OCI-LY1 (cell line): ENCODE measurements around the gene GVQW3.

Experiments
- H2AFZ ChIP-seq: fragments of 200-600 bp; sonication (generic), shearing (Covaris generic); 2 replicates; pipeline ENCODE4 v1.6.0; 2014; ENCODE audit warnings: antibody characterized with exemption, mild to moderate bottlenecking, low read length
- H3F3A ChIP-seq: fragments of 200-600 bp; sonication (generic), shearing (Covaris generic); 2 replicates; pipeline ENCODE4 v1.6.0; 2014; ENCODE audit warnings: mild to moderate bottlenecking, antibody characterized with exemption, low read length, moderate library complexity; ENCODE audit not compliant: insufficient read depth
- H3K27ac ChIP-seq: fragments of 200-600 bp; sonication (generic); 2 replicates; pipeline ENCODE4 v1.5.1; 2014; ENCODE audit warnings: low read length, mixed run types, mild to moderate bottlenecking, low read depth; ENCODE audit not compliant: poor library complexity, severe bottlenecking
- H3K27me3 ChIP-seq: fragments of 200-600 bp; sonication (generic); 2 replicates; pipeline ENCODE4 v1.6.0; 2014; ENCODE audit warnings: antibody characterized with exemption, mild to moderate bottlenecking, low read length, moderate library complexity; ENCODE audit not compliant: insufficient read depth
- H3K36me3 ChIP-seq: fragments of 200-600 bp; sonication (generic); 2 replicates; pipeline ENCODE4 v1.6.1; 2014; ENCODE audit warnings: mild to moderate bottlenecking, antibody characterized with exemption, low read length, moderate library complexity, mixed read lengths; ENCODE audit not compliant: insufficient read depth
- H3K4me1 ChIP-seq: fragments of 200-600 bp; sonication (generic); 2 replicates; pipeline ENCODE4 v1.5.1; 2014; ENCODE audit warnings: mild to moderate bottlenecking, low read length, moderate library complexity; ENCODE audit not compliant: insufficient read depth, severe bottlenecking
- H3K4me2 ChIP-seq: fragments of 200-600 bp; sonication (generic), shearing (Covaris generic); 2 replicates; pipeline ENCODE4 v1.6.1; 2014; ENCODE audit warnings: low read length
- H3K4me3 ChIP-seq: fragments of 200-600 bp; sonication (generic); 2 replicates; pipeline ENCODE4 v1.5.1; 2014; ENCODE audit warnings: low read length, low read depth, mild to moderate bottlenecking, mixed read lengths; ENCODE audit not compliant: poor library complexity, severe bottlenecking
- H3K79me2 ChIP-seq: fragments of 200-600 bp; shearing (Covaris generic); 2 replicates; pipeline ENCODE4 v1.6.1; 2016; ENCODE audit warnings: mixed run types, low read length, mixed read lengths; ENCODE audit not compliant: insufficient read depth
- H3K9ac ChIP-seq: fragments of 200-600 bp; sonication (generic), shearing (Covaris generic); 2 replicates; pipeline ENCODE4 v1.6.1; 2014; ENCODE audit warnings: mild to moderate bottlenecking, low read length, mixed read lengths
- H3K9me2 ChIP-seq: fragments of 200-600 bp; sonication (generic), shearing (Covaris generic); 2 replicates; pipeline ENCODE4 v1.6.1; 2014; ENCODE audit warnings: low read depth, mild to moderate bottlenecking, low read length, mixed read lengths
- H3K9me3 ChIP-seq: fragments of 200-600 bp; shearing (Covaris generic); 2 replicates; pipeline ENCODE4 v1.6.1; 2014; ENCODE audit warnings: low read length, mixed read lengths
- H4K20me1 ChIP-seq: fragments of 200-600 bp; sonication (generic), shearing (Covaris generic); 2 replicates; pipeline ENCODE4 v1.6.0; 2016; ENCODE audit warnings: mild to moderate bottlenecking, low read length; ENCODE audit not compliant: insufficient read depth
- CTCF ChIP-seq: fragments of 200-600 bp; sonication (generic), shearing (Covaris generic); IDR thresholded peaks from 2 replicates; pipeline ENCODE4 v1.5.1; 2017; ENCODE audit warnings: mild to moderate bottlenecking, antibody characterized with exemption, low read length, moderate library complexity, mixed read lengths
- EZH2 ChIP-seq: fragments of 200-600 bp; sonication (generic), shearing (Covaris generic); IDR thresholded peaks from 2 replicates; pipeline ENCODE4 v1.8.0; 2017; ENCODE audit warnings: borderline replicate concordance, mixed run types, mild to moderate bottlenecking, antibody characterized with exemption, low read length, moderate library complexity, mixed read lengths

Gene GVQW3

DNA sequence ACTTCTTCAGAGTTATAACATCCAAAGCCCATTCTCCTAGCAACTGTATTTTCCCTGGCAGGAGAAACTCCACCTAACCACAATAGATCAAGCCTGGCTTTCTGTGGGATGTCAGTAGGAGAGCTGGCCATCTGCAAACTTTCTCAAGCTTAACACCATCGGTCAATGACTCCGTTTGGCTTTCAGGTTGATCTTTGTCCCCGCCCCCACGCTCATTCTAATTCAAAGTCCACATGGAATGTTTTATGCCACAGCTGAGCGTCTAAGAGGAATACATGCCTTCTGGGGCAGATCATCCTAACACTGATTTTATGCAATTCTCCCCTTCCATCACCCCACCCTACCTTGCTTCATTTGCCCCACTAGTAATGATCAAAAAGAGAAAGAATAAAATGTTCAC is 4.8 kb downstream of the GVQW3 start:
- no peaks in the 10 kb centered on the region for H3K27me3 ChIP-seq
- no peak overlapping the region for H3K9ac ChIP-seq
- no peaks in the 10 kb centered on the region for H3K9me3 ChIP-seq
- no peak overlapping the region for H2AFZ ChIP-seq
- no peak overlapping the region for H3K4me3 ChIP-seq
- H3K4me1 ChIP-seq: peaks cover 18% of the 10 kb centered on the region
- no peaks in the 10 kb centered on the region; the same call in 1 of the 2 replicates for H3K36me3 ChIP-seq
- no peaks in the 10 kb centered on the region for H3K79me2 ChIP-seq
- no peaks in the 10 kb centered on the region for H4K20me1 ChIP-seq
- no peak for TF ChIP-seq CTCF
- TF ChIP-seq EZH2: no peak
- H3F3A ChIP-seq: no peaks in the 10 kb centered on the region
- no peak overlapping the region for H3K4me2 ChIP-seq
- H3K27ac ChIP-seq: no peak overlapping the region
- H3K9me2 ChIP-seq: no peaks in the 10 kb centered on the region

- H3K27me3 ChIP-seq: no peaks in the 10 kb centered on the region
- H3K4me3 ChIP-seq: no peak overlapping the region
- no peaks in the 10 kb centered on the region; the same call in 1 of the 2 replicates for H3K36me3 ChIP-seq
- TF ChIP-seq EZH2: no peak
- TF ChIP-seq CTCF: no peak
- no peaks in the 10 kb centered on the region for H4K20me1 ChIP-seq
- no peak overlapping the region for H2AFZ ChIP-seq
- no peaks in the 10 kb centered on the region for H3K9me3 ChIP-seq
- H3K27ac ChIP-seq: no peak overlapping the region
- no peaks in the 10 kb centered on the region for H3K79me2 ChIP-seq
- H3F3A ChIP-seq: no peaks in the 10 kb centered on the region
- H3K4me2 ChIP-seq: no peak overlapping the region
- no peaks in the 10 kb centered on the region for H3K9me2 ChIP-seq
- H3K9ac ChIP-seq: no peak overlapping the region
- no peaks in the 10 kb centered on the region for H3K4me1 ChIP-seq
These were observed 7.3 kb downstream of the GVQW3 start for GRCh38 chr11:76388408-76388807.

DNA sequence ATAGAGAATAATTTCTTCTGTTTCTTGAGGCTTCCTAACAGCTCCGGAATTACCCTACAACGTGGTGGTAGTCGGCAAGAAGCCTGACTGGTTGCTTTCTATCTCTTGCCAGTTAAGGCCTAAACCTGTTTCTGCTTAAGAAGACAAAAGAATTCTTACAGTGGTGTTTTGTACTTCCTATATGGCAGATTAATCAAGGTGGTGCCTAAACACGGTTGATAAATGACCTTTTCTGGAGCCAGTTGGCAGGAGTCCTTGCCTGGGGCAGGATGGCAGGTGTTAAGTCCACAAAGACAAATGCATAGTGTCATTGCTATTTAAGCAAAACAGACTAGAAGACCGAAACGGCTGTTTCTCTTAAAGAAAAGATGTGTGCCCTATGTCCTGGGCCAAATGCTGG is 9.9 kb downstream of the GVQW3 start:
- Histone ChIP-seq H3K36me3 (no peaks in the 10 kb centered on the region), H2AFZ (no peak overlapping the region), H3K4me3 (no peak overlapping the region), H3K27me3 (no peaks in the 10 kb centered on the region), H3K4me1 (no peaks in the 10 kb centered on the region), H4K20me1 (no peaks in the 10 kb centered on the region), H3K79me2 (no peaks in the 10 kb centered on the region), H3K9me3 (no peaks in the 10 kb centered on the region), H3K27ac (no peak overlapping the region), H3K4me2 (no peak overlapping the region), H3K9ac (no peak overlapping the region), H3K9me2 (no peaks in the 10 kb centered on the region), H3F3A (no peaks in the 10 kb centered on the region)
- TF ChIP-seq CTCF (no peak), EZH2 (no peak)
